CD4-positive, alpha-beta memory T cell (primary cell): Measurements from ENCODE around the gene WDR20. TPM values are rescaled to one million over a fixed set of nuclear protein-coding genes. Genes with fewer than 3 reads are reported as not detected.

Experiments used
- CTCF ChIA-PET: fragments of 350-600 bp; sonication (Branson Sonifier 250); formaldehyde crosslinking; loops from one replicate; lab custom pipeline; 2021; ENCODE audit warnings: inconsistent platforms; ENCODE audit not compliant: partially characterized antibody; lab: Charles Lee
- POLR2A ChIA-PET: fragments of 350-600 bp; sonication (Branson Sonifier 250); formaldehyde crosslinking; loops from one replicate; lab custom pipeline; 2021; ENCODE audit not compliant: partially characterized antibody; lab: Charles Lee
- DNase-seq, 5 donors: peaks; one replicate each; pipeline versions ENCODE4 v3.0.0 to v3.0.0-alpha.2; 2020 to 2022; ENCODE audit warnings: mixed read lengths in 1 of 5
- H3K27ac ChIP-seq: one replicate; pipeline ENCODE4 v1.7.0; 2013; ENCODE audit warnings: low read depth, low read length
- H3K27me3 ChIP-seq: 2 replicates; pipeline ENCODE4 v1.7.0; 2013; ENCODE audit warnings: mild to moderate bottlenecking, low read length, moderate library complexity; ENCODE audit not compliant: insufficient read depth
- H3K36me3 ChIP-seq: 2 replicates; pipeline ENCODE4 v1.7.0; 2013; ENCODE audit warnings: mild to moderate bottlenecking, low read length, moderate library complexity; ENCODE audit not compliant: insufficient read depth
- H3K4me1 ChIP-seq: 2 replicates; pipeline ENCODE4 v1.7.0; 2013; ENCODE audit warnings: mild to moderate bottlenecking, low read length, moderate library complexity; ENCODE audit not compliant: insufficient read depth
- H3K4me3 ChIP-seq, 2 donors: one replicate each; pipeline ENCODE4 v1.7.0; 2013; ENCODE audit warnings: low read length in 2 of 2, mild to moderate bottlenecking in 1 of 2
- H3K9me3 ChIP-seq, 2 donors: one replicate each; pipeline ENCODE4 v1.7.0; 2013; ENCODE audit warnings: low read length in 2 of 2, control low read depth in 1 of 2; ENCODE audit not compliant: control insufficient read depth in 1 of 2
- H3K27ac Mint-ChIP-seq, 7 donors: one replicate each; pipeline ENCODE4 v1.8.0; 2020 to 2021; ENCODE audit warnings: mixed read lengths in 7 of 7, mild to moderate bottlenecking in 6 of 7, inconsistent platforms in 3 of 7, moderate library complexity in 3 of 7
- H3K27me3 Mint-ChIP-seq, 2 donors: one replicate each; pipeline ENCODE4 v1.8.0; 2020 to 2021; ENCODE audit warnings: mixed read lengths in 2 of 2
- H3K36me3 Mint-ChIP-seq, 2 donors: one replicate each; pipeline ENCODE4 v1.8.0; 2020 to 2021; ENCODE audit warnings: mixed read lengths in 2 of 2, inconsistent platforms in 1 of 2, mild to moderate bottlenecking in 1 of 2
- H3K4me1 Mint-ChIP-seq, 4 donors: one replicate each; pipeline ENCODE4 v1.8.0; 2020 to 2021; ENCODE audit warnings: mixed read lengths in 4 of 4, mild to moderate bottlenecking in 1 of 4
- H3K4me3 Mint-ChIP-seq, 8 donors: one replicate each; pipeline ENCODE4 v1.8.0; 2020 to 2021; ENCODE audit warnings: mixed read lengths in 8 of 8, mild to moderate bottlenecking in 7 of 8, moderate library complexity in 6 of 8, inconsistent platforms in 3 of 8
- H3K9me3 Mint-ChIP-seq, 8 donors: one replicate each; pipeline ENCODE4 v1.8.0; 2020 to 2021; ENCODE audit warnings: mixed read lengths in 8 of 8, mild to moderate bottlenecking in 5 of 8, inconsistent platforms in 3 of 8, moderate library complexity in 1 of 8
- intact Hi-C: fragments of 100-400 bp; cut with micrococcal nuclease; formaldehyde crosslinking; loops from one replicate; pipeline ENCODE4 v1.15.1; 2023
- polyA plus RNA-seq, 2 donors: library from polyadenylated mRNA; unstranded; fragments of 300-500 nt; fragmentation: Illumina TruSeq; gene quantifications; one replicate each; pipeline ENCODE4 v1.2.3, GENCODE V29; 2021
- total RNA-seq, 2 experiments: library from RNA; stranded (reverse); gene quantifications; one replicate each; pipeline ENCODE4 v1.2.3, GENCODE V29; 2021

WDR20 gene
- total and polyA plus RNA-seq, 4 experiments from 2014 or later = 18.8 to 57.9 (median 39.6) TPM

- ChIA-PET POLR2A (no interaction called here), CTCF (interaction anchor here (0.6 to 0.9 kb wide), 2 partner anchors 79 to 129 kb away, joined by 4 to 5 read pairs; no protein-coding TSS in a partner anchor)
- no peaks in the 10 kb centered on the region for H3K36me3 ChIP-seq
- Mint-ChIP-seq H3K4me3 (no peak overlapping the region), H3K4me1 (peaks cover 40 to 71% (median 61%) of the 10 kb centered on the region in 4 donors), H3K27ac (peak overlapping the region in 3 of 7 donors; percentile 12 to 25 (median 24)), H3K36me3 (peaks cover 0 to 2% of the 10 kb centered on the region in 2 donors), H3K9me3 (no peaks in the 10 kb centered on the region), H3K27me3 (no peaks in the 10 kb centered on the region)
- no peak overlapping the region for H3K4me3 ChIP-seq
- H3K9me3 ChIP-seq = no peaks in the 10 kb centered on the region
- peaks cover 33% of the 10 kb centered on the region for H3K4me1 ChIP-seq
- no peak for DNase-seq
- H3K27me3 ChIP-seq = no peaks in the 10 kb centered on the region
- no peak overlapping the region for H3K27ac ChIP-seq
- intact Hi-C loops = no loop called here
Measured at GRCh38 chr14:102184316-102185035, 44.8 kb downstream of the WDR20 start.

- DNase-seq = no peak
- Histone ChIP-seq H3K27me3 (no peaks in the 10 kb centered on the region), H3K9me3 (no peaks in the 10 kb centered on the region), H3K4me1 (peaks cover 33% of the 10 kb centered on the region), H3K36me3 (no peaks in the 10 kb centered on the region), H3K4me3 (no peak overlapping the region), H3K27ac (no peak overlapping the region)
- intact Hi-C loops = no loop called here
- ChIA-PET POLR2A (interaction anchor here (1.3 kb wide), 1 partner anchor 22 kb away, joined by 4 read pairs; no protein-coding TSS in a partner anchor), CTCF (no interaction called here)
- Mint-ChIP-seq H3K27ac (peak overlapping the region in 1 of 7 donors; percentile 55), H3K4me1 (peaks cover 40 to 73% (median 60%) of the 10 kb centered on the region in 4 donors), H3K4me3 (peak overlapping the region in 1 of 8 donors; percentile 6), H3K36me3 (peaks cover 0 to 2% of the 10 kb centered on the region in 2 donors), H3K9me3 (no peaks in the 10 kb centered on the region), H3K27me3 (no peaks in the 10 kb centered on the region)
Measured at GRCh38 chr14:102185360-102185759, 45.7 kb downstream of the WDR20 start.

GRCh38 chr14:102187044-102187443, 47.3 kb downstream of the WDR20 start:
- Histone ChIP-seq H3K4me1 (peaks cover 33% of the 10 kb centered on the region), H3K27ac (no peak overlapping the region), H3K4me3 (no peak overlapping the region), H3K9me3 (no peaks in the 10 kb centered on the region), H3K27me3 (no peaks in the 10 kb centered on the region), H3K36me3 (no peaks in the 10 kb centered on the region)
- POLR2A ChIA-PET = interaction anchor here (0.6 kb wide), 1 partner anchor 118 kb away, joined by 3 read pairs; the partner anchor contains the start of gene MOK
- peak overlapping the region in 1 of 7 donors; percentile 76 for H3K27ac Mint-ChIP-seq
- H3K36me3 Mint-ChIP-seq = peaks cover 0 to 2% of the 10 kb centered on the region in 2 donors
- no peaks in the 10 kb centered on the region for H3K27me3 Mint-ChIP-seq
- no peak for DNase-seq
- CTCF ChIA-PET = no interaction called here
- intact Hi-C loops = no loop called here
- H3K9me3 Mint-ChIP-seq = no peaks in the 10 kb centered on the region
- H3K4me1 Mint-ChIP-seq = peaks cover 36 to 73% (median 54%) of the 10 kb centered on the region in 4 donors
- no peak overlapping the region for H3K4me3 Mint-ChIP-seq

- Histone ChIP-seq H3K27ac (no peak overlapping the region), H3K9me3 (no peaks in the 10 kb centered on the region), H3K4me1 (peaks cover 30% of the 10 kb centered on the region), H3K27me3 (no peaks in the 10 kb centered on the region), H3K36me3 (no peaks in the 10 kb centered on the region), H3K4me3 (no peak overlapping the region)
- Mint-ChIP-seq H3K27ac (peak overlapping the region in 5 of 7 donors; percentile 6 to 76 (median 43)), H3K4me1 (peaks cover 33 to 69% (median 50%) of the 10 kb centered on the region in 4 donors), H3K9me3 (no peaks in the 10 kb centered on the region), H3K27me3 (no peaks in the 10 kb centered on the region), H3K4me3 (no peak overlapping the region), H3K36me3 (peaks cover 0 to 2% of the 10 kb centered on the region in 2 donors)
- ChIA-PET POLR2A (interaction anchor here (0.6 kb wide), 1 partner anchor 117 kb away, joined by 3 read pairs; the partner anchor contains the start of gene MOK), CTCF (no interaction called here)
- intact Hi-C loops = no loop called here
- DNase-seq = no peak
Measured at GRCh38 chr14:102187568-102188001, 47.9 kb downstream of the WDR20 start.

- H3K9me3 ChIP-seq = no peaks in the 10 kb centered on the region
- ChIA-PET CTCF (no interaction called here), POLR2A (no interaction called here)
- peaks cover 30 to 65% (median 46%) of the 10 kb centered on the region in 4 donors for H3K4me1 Mint-ChIP-seq
- H3K27ac ChIP-seq = no peak overlapping the region
- no peak overlapping the region for H3K4me3 ChIP-seq
- H3K27me3 Mint-ChIP-seq = no peaks in the 10 kb centered on the region
- H3K4me3 Mint-ChIP-seq = no peak overlapping the region
- intact Hi-C loops = no loop called here
- no peaks in the 10 kb centered on the region for H3K36me3 ChIP-seq
- H3K27ac Mint-ChIP-seq = no peak overlapping the region
- DNase-seq = no peak
- no peaks in the 10 kb centered on the region for H3K9me3 Mint-ChIP-seq
- H3K27me3 ChIP-seq = no peaks in the 10 kb centered on the region
- peaks cover 0 to 2% of the 10 kb centered on the region in 2 donors for H3K36me3 Mint-ChIP-seq
- H3K4me1 ChIP-seq = peaks cover 26% of the 10 kb centered on the region
Measured at GRCh38 chr14:102188187-102188586, 48.5 kb downstream of the WDR20 start.

GRCh38 chr14:102189874-102190273, 50.2 kb downstream of the WDR20 start:
- H3K4me3 Mint-ChIP-seq = no peak overlapping the region
- no peak for DNase-seq
- H3K36me3 Mint-ChIP-seq = peaks cover 0 to 5% of the 10 kb centered on the region in 2 donors
- intact Hi-C loops = no loop called here
- Histone ChIP-seq H3K27me3 (no peaks in the 10 kb centered on the region), H3K36me3 (peaks cover under 1% of the 10 kb centered on the region), H3K4me1 (peaks cover 14% of the 10 kb centered on the region), H3K4me3 (no peak overlapping the region), H3K27ac (no peak overlapping the region), H3K9me3 (no peaks in the 10 kb centered on the region)
- H3K9me3 Mint-ChIP-seq = no peaks in the 10 kb centered on the region
- CTCF ChIA-PET = no interaction called here
- no peaks in the 10 kb centered on the region for H3K27me3 Mint-ChIP-seq
- H3K27ac Mint-ChIP-seq = peak overlapping the region in 2 of 7 donors; percentile 32 to 77
- POLR2A ChIA-PET = no interaction called here
- peaks cover 22 to 61% (median 38%) of the 10 kb centered on the region in 4 donors for H3K4me1 Mint-ChIP-seq

GRCh38 chr14:102192840-102193502, 53.3 kb downstream of the WDR20 start:
- Mint-ChIP-seq H3K4me3 (peak overlapping the region in 1 of 8 donors; percentile 46), H3K27ac (peak overlapping the region in 3 of 7 donors; percentile 14 to 57 (median 41)), H3K9me3 (no peaks in the 10 kb centered on the region), H3K36me3 (peaks cover 21 to 30% of the 10 kb centered on the region in 2 donors), H3K27me3 (no peaks in the 10 kb centered on the region), H3K4me1 (peaks cover 25 to 53% (median 32%) of the 10 kb centered on the region in 4 donors)
- no peaks in the 10 kb centered on the region for H3K27me3 ChIP-seq
- ChIA-PET POLR2A (no interaction called here), CTCF (no interaction called here)
- no peak overlapping the region for H3K4me3 ChIP-seq
- intact Hi-C loops = no loop called here
- no peaks in the 10 kb centered on the region for H3K4me1 ChIP-seq
- no peaks in the 10 kb centered on the region for H3K9me3 ChIP-seq
- H3K27ac ChIP-seq = no peak overlapping the region
- DNase-seq = no peak
- H3K36me3 ChIP-seq = peaks cover 27% of the 10 kb centered on the region
